HuH-7 (cell line): ENCODE results near the gene GPRIN2.
"Not testable (repeated sequence)": the region's sequence is repeated elsewhere in the genome, so short reads cannot be mapped to it uniquely, and the experiment has no call there.

ENCODE experiments used
- DNase-seq: peaks from one replicate; pipeline ENCODE4 v3.0.0; 2011; ENCODE audit warnings: low spot score

The GPRIN2 gene

GRCh38 chr10:46537309-46537708 lies 19.1 kb downstream of the GPRIN2 start:
- no peak for DNase-seq

GRCh38 chr10:46536781-46537180 lies 19.7 kb downstream of the GPRIN2 start:
- no peak for DNase-seq

- no peak for DNase-seq
Observed at GRCh38 chr10:46536171-46536570, 20.3 kb downstream of the GPRIN2 start.

- no peak for DNase-seq
Observed at GRCh38 chr10:46534828-46535524, 21.5 kb downstream of the GPRIN2 start.

GRCh38 chr10:46532256-46532655 lies 24.2 kb downstream of the GPRIN2 start:
- DNase-seq = not testable (repeated sequence)

GRCh38 chr10:46530249-46531186 lies 25.9 kb downstream of the GPRIN2 start:
- DNase-seq = no peak

- not testable (repeated sequence) for DNase-seq
Observed at GRCh38 chr10:46529742-46530141, 26.7 kb downstream of the GPRIN2 start.

GRCh38 chr10:46528675-46529615 lies 27.5 kb downstream of the GPRIN2 start:
- no peak for DNase-seq

GRCh38 chr10:46528171-46528671 lies 28.2 kb downstream of the GPRIN2 start:
- no peak for DNase-seq

GRCh38 chr10:46527241-46527811 lies 29.1 kb downstream of the GPRIN2 start:
- DNase-seq = no peak

GRCh38 chr10:46526682-46527038 lies 29.8 kb downstream of the GPRIN2 start:
- DNase-seq = no peak

GRCh38 chr10:46525824-46526681 lies 30.4 kb downstream of the GPRIN2 start:
- no peak for DNase-seq

GRCh38 chr10:46525177-46525823 lies 31.2 kb downstream of the GPRIN2 start:
- DNase-seq = no peak

GRCh38 chr10:46524472-46525176 lies 31.8 kb downstream of the GPRIN2 start:
- no peak for DNase-seq

- no peak for DNase-seq
Observed at GRCh38 chr10:46523962-46524471, 32.4 kb downstream of the GPRIN2 start.

- DNase-seq = no peak
Observed at GRCh38 chr10:46523119-46523961, 33.1 kb downstream of the GPRIN2 start.

GRCh38 chr10:46522295-46523118 lies 34.0 kb downstream of the GPRIN2 start:
- no peak for DNase-seq
